ENCODE measurements around the gene SLC25A40.
"Not testable (repeated sequence)": the region's sequence is repeated elsewhere in the genome, so short reads cannot be mapped to it uniquely, and the experiment has no call there.

Gene SLC25A40

GRCh38 chr7:87870471-87870870, 5.7 kb downstream of the SLC25A40 start:
- DNase-seq (ENCODE audit: low spot score), result no peak

DNA sequence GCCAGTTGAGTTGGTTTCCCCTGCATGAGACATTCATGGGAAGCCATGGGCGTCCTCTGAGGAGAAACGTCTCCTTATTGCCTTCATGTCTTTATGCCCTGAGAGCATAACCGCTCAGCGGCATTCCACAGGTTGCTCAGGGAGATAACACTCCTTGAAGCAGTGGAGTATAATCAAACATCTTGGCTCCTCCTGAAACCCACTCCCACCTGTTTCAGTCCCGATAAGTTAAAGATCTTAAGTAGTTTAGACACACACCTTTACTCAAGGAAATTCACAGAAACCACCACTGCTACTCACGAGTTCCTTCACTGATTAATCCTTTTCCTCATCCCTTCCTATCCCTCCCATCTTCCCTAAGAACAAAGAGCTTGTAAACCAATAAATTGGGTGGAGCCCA, 9.6 kb downstream of the SLC25A40 start:
- DNase-seq (ENCODE audit: low spot score), result not testable (repeated sequence)

DNA sequence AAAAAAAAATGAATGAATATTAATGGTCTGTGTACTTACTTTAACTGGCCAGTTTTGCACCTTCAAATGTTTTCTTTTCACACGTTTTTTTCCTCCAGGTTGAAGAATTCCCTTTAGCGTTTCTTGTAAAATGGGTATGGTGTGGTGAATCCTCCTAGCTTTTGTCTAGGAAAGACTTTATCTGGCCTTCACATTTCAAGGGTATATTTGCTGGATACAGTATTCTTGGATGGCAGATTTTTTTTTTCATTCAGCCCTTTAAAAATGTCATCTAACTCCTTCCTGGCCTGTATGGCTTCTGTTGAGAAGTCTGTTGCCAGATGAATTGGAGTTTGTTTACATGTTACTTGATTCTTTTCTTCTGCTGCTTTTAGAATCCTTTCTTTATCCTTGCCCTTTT, 10.1 kb downstream of the SLC25A40 start:
- no peak for DNase-seq (ENCODE audit: low spot score)

DNA sequence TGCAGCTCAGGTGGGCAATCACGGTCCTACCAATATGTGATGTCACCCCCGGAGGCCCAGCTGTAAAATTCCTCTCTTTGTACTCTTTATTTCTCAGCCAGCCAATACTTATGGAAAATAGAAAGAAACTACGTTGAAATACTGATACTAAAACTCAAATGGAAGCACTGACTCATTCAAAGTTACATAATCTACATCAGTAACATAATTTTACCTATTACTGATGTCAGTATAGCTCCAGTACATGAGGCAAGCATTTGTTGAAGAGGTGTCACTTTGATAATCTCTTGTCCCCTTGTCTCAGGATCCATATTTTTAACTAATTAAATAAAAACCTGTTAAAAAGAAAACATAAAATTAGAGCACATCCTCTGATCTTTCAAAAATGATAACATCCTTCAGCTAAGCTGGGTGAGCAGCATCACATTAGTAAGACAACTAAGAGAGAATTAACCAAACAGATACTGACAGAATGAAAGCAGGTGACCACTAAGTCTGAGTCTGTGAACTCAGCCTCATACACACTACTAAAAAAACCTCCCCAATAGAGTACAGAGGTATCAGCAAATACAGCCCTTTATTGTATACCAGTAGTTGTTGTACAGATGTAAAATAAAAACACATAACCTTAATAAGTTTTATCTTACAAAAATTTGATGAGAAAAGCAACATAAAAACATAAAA, 17.6 kb downstream of the SLC25A40 start:
- DNase-seq (ENCODE audit: low spot score), result no peak

DNA sequence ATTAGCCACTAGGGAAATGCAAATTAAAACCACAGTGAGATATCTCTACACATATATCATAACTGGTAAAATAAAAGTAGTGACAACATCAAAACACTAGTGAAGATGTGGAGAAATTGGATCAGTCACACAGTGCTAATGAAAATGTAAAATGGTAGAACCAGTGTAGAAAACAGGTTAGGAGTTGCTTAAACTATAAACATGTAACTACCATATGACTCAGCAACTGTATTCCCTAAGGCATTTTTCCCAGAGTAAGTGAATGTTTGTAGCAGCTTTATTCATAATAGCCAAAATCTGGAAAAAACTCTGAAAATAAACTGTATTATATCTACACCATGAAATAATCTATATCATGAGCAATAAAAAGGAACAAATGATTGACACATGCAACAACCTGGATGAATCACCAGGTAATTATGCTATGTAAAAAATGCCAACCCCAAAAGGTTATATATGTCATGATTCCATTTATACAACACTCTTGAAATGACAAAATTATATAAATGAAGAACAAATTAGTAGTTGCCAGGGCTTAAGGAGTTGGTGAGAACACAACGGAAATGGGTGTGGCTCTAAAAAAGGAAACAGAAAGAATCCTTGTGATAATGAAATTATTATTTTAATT, 22.8 kb downstream of the SLC25A40 start:
- DNase-seq (ENCODE audit: low spot score), result no peak

DNA sequence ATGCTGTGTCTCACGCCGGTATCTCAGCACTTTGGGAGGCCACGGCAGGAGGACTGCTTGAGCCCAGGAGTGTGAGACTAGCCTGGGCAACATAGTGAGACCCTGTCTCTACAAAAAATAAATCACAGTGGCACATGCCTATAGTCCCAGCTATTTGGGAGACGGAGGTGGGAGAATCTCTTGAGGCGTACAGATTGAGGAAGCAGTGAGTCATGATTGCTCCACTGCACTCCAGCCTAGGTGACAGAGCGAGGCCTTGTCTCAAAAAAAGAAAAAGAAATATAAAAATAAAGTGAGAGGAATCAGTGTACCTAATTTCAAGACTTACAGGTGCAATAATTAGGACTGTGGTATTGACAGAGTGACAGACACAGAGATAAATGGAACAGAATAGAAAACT, 23.9 kb downstream of the SLC25A40 start:
- no peak for DNase-seq (ENCODE audit: low spot score)

GRCh38 chr7:87850836-87851593, 25.1 kb downstream of the SLC25A40 start:
- DNase-seq (ENCODE audit: low spot score), result no peak

GRCh38 chr7:87837597-87837996, 38.6 kb downstream of the SLC25A40 start:
- no peak for DNase-seq (ENCODE audit: low spot score)

- DNase-seq (ENCODE audit: low spot score), result no peak
Measured at GRCh38 chr7:87833130-87833529, 43.0 kb downstream of the SLC25A40 start.

DNA sequence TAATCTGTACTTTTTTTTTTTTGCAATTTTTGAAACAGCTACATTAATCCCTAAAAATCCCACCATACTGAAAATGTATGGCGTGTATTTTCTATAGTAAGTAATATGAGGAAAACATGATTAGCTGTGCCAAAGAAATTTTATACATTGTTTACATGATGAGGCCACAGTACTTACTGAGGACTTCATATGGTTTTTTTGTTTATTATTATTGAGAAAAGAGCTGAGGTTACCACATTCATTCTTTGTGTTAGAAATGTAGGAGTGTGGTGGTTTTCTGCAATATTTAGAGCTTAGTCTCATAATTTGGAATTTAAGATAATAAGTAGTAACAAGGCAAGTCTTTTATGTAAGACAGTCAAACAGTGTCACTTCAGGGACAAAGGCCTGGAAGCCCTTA, 45.1 kb downstream of the SLC25A40 start:
- DNase-seq (ENCODE audit: low spot score), result no peak

- not testable (repeated sequence) for DNase-seq (ENCODE audit: low spot score)
Measured at GRCh38 chr7:87828383-87828782, 47.8 kb downstream of the SLC25A40 start.

DNA sequence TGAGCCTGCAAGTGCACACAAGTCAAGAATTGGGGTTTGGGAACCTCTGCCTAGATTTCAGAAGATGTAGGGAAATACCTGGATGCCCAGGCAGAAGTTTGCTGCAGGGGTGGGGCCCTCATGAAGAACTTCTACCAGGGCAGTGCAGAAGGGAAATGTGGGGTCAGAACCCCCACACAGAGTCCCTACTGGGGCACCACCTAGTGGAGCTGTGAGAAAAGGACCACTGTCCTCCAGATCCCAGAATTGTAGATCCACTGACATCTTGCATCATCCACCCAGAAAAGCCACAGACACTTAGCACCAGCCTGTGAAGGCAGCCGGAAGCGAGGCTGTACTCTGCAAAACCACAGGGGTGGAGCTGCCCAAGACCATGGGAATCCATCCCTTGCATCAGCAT, 50.8 kb downstream of the SLC25A40 start:
- not testable (repeated sequence) for DNase-seq (ENCODE audit: low spot score)

DNA sequence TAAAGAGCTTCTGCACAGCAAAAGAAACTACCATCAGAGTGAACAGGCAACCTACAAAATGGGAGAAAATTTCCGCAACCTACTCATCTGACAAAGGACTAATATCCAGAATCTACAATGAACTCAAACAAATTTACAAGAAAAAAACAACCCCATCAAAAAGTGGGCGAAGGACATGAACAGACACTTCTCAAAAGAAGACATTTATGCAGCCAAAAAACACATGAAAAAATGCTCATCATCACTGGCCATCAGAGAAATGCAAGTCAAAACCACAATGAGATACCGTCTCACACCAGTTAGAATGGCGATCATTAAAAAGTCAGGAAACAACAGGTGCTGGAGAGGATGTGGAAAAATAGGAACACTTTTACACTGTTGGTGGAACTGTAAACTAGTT, 54.1 kb downstream of the SLC25A40 start:
- DNase-seq (ENCODE audit: low spot score), result not testable (repeated sequence)

- no peak for DNase-seq (ENCODE audit: low spot score)
Measured at GRCh38 chr7:87818336-87818735, 57.8 kb downstream of the SLC25A40 start.

GRCh38 chr7:87816389-87816788, 59.8 kb downstream of the SLC25A40 start:
- DNase-seq (ENCODE audit: low spot score), result no peak

GRCh38 chr7:87810726-87811125, 65.4 kb downstream of the SLC25A40 start:
- DNase-seq (ENCODE audit: low spot score), result no peak

- no peak for DNase-seq (ENCODE audit: low spot score)
Measured at GRCh38 chr7:87810130-87810529, 66.0 kb downstream of the SLC25A40 start.

DNA sequence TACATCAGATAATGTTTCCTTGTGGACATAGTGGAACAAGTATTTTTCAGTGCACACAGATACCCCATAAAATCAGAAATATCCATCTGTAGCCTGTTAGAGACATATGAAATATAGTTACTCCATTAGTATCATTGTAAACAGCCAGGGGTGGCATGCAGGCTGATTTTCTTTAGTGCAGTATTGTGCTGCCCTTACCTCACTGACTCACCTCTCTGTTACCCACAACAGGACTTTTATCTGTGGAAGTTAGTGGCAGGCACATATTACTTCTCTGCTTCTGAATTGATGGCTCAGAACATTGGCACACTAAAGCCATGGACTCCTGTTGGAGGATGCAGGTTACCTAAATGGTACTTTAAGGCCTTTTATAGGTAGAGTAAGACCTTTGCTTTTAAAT, 70.0 kb downstream of the SLC25A40 start:
- no peak for DNase-seq (ENCODE audit: low spot score)

DNA sequence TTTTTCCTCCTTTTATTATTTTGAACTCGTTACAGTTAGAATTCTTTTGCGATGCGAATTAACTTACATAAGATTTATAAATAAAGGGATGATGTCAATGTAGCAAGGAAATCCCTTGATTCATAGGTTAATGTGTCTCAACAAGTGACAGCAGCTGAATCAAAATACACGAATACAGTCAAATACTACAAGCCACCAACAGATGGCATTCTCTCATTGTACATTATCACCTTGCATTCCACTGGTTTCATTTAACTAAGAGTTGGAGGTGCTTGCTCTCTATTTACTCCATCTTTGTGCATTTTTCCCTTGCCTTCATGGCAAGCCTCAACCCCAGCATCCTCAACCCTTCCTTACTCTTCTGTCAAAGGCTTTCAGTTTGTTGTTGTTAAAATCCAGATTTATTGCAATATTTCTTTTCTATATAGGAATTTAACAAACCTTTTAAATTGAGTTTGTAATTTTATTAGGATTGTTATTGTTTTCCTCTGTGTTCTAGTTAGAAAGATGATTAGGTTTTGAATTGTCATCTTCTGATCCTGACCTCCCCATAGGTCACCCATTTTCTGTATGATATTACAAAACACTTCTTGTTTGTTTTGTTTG, 78.3 kb downstream of the SLC25A40 start:
- peak; percentile 87 for DNase-seq (ENCODE audit: low spot score)

DNA sequence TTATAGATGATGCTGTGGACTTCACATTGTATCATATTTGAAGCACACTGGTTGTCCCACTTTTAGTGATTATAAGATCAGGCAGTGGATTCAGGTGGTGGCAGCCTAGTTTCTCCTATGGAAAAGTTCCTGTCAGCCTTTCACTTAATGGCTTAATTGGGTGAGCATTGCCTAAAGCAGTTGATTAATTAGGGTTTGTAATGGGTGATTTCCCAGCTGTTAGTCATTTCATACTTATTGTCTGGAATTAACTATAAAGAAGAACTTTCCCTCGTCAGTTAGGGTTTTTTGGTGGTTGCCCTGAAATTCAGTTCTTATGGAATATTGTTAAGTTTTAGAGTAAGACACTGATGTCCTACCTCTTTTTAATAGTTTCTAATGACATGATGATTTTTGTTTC, 78.8 kb downstream of the SLC25A40 start:
- no peak for DNase-seq (ENCODE audit: low spot score)

- no peak for DNase-seq (ENCODE audit: low spot score)
Measured at GRCh38 chr7:87785368-87785995, 90.7 kb downstream of the SLC25A40 start.

DNA sequence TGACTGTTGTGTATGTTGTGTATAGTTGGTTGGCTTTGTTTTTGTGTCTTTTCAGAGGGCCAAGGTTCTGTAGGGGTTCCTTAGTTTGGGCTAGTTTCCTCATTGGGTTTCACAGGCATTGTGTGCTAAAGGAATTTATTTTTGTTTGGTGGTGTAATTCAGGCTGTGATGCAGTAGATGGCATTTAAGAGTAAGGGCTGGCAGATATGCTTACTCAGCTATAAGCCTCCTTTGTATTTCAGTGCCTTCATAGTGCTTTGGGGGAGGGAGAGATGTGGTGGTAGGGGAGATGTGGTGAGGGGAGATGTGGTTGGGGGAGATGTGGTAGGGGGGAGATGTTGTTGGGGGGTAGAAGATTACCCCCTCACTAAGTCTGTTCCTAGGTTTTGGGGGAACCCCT, 91.7 kb downstream of the SLC25A40 start:
- DNase-seq (ENCODE audit: low spot score), result peak; percentile 49
